HCT116 (cell line): Measurements from ENCODE around the gene RAB37. TPM values are rescaled to one million over a fixed set of nuclear protein-coding genes. Genes with fewer than 3 reads are reported as not detected.

Experiments used
- ATAC-seq: fragments of 200-7000 bp; cut with Tn5 transposase; 2 replicates; pipeline ENCODE4 v1.9.1; 2020; ENCODE audit warnings: mild to moderate bottlenecking, moderate library complexity
- BruUV-seq: library from RNA; stranded (reverse); fragments of 400-500 nt; replicated peaks from 2 replicates; lab custom pipeline; 2021; lab: Mats Ljungman, UMichigan
- CTCF ChIA-PET: fragments of 300-600 bp; sonication (Branson Sonifier 250); formaldehyde crosslinking; loops from one replicate; lab custom pipeline; 2021; ENCODE audit warnings: antibody characterized with exemption; lab: Charles Lee
- POLR2A ChIA-PET: fragments of 300-600, 350-600 bp; sonication (Branson Sonifier 250); formaldehyde crosslinking; loops from one replicate; lab custom pipeline; 2021; ENCODE audit warnings: antibody characterized with exemption; lab: Charles Lee
- RAD21 ChIA-PET, 2 experiments: fragments of 300-600 bp; sonication (Branson Sonifier 250); formaldehyde crosslinking; loops; one replicate each; lab custom pipeline; 2023; ENCODE audit warnings: low total read pairs in 2 of 2; ENCODE audit not compliant: uncharacterized antibody in 2 of 2, unreplicated experiment in 2 of 2, low non-redundant PET in 1 of 2; lab: Charles Lee
- DNase-seq: peaks from one replicate; pipeline ENCODE4 v3.0.0-alpha.2; 2010; ENCODE audit warnings: low read depth, low spot score
- H2AFZ ChIP-seq: fragments of 200-600 bp; shearing (Covaris generic), sonication (generic); 2 replicates; pipeline ENCODE4 v1.6.1; 2017; ENCODE audit warnings: low read depth, mixed run types, mixed read lengths, antibody characterized with exemption, low read length; ENCODE audit not compliant: poor library complexity, severe bottlenecking
- H3K27ac ChIP-seq: 2 replicates; pipeline ENCODE4 v1.5.1; 2012; ENCODE audit warnings: low read depth, low read length
- H3K27me3 ChIP-seq: fragments of 200-600 bp; sonication (generic); 2 replicates; pipeline ENCODE4 v1.6.1; 2016; ENCODE audit warnings: mixed run types, low read length, mixed read lengths; ENCODE audit not compliant: insufficient read depth
- H3K36me3 ChIP-seq, 2 experiments: fragments of 200-500 bp in 1 of 2; fragments of 200-600 bp in 1 of 2; sonication (Bioruptor generic) in 1 of 2; sonication (generic) in 1 of 2; 2 replicates each; pipeline versions ENCODE4 v1.5.1 to v1.6.1; 2014 to 2016; ENCODE audit warnings: low read length in 2 of 2, inconsistent platforms in 1 of 2, mixed read lengths in 1 of 2, mixed run types in 1 of 2; ENCODE audit not compliant: insufficient read depth in 2 of 2, control insufficient read depth in 1 of 2
- H3K4me1 ChIP-seq, 2 experiments: fragments of 200-600 bp in 1 of 2; sonication (generic) in 1 of 2; 2 replicates each; pipeline versions ENCODE4 v1.5.1 to v1.6.1; 2012 to 2017; ENCODE audit warnings: low read length in 2 of 2, inconsistent platforms in 1 of 2, mild to moderate bottlenecking in 1 of 2, mixed read lengths in 1 of 2, mixed run types in 1 of 2, moderate library complexity in 1 of 2; ENCODE audit not compliant: insufficient read depth in 2 of 2, control insufficient read depth in 1 of 2
- H3K4me2 ChIP-seq: fragments of 200-600 bp; sonication (generic); 2 replicates; pipeline ENCODE4 v1.6.1; 2017; ENCODE audit warnings: mixed run types, low read length, mixed read lengths
- H3K4me3 ChIP-seq, 2 experiments: fragments of 200-600 bp in 1 of 2; sonication (generic) in 1 of 2; replicated peaks in 1 of 2; 2 replicates each; pipeline ENCODE4 v1.5.1; 2011 to 2016; ENCODE audit warnings: low read length in 2 of 2, control low read depth in 1 of 2, low read depth in 1 of 2, mild to moderate bottlenecking in 1 of 2, mixed read lengths in 1 of 2, mixed run types in 1 of 2
- H3K79me2 ChIP-seq: fragments of 200-600 bp; sonication (generic); 2 replicates; pipeline ENCODE4 v1.6.1; 2017; ENCODE audit warnings: mild to moderate bottlenecking, mixed run types, low read length, moderate library complexity, mixed read lengths; ENCODE audit not compliant: insufficient read depth
- H3K9ac ChIP-seq: fragments of 200-600 bp; sonication (generic); 2 replicates; pipeline ENCODE4 v1.6.1; 2016; ENCODE audit warnings: low read length, mixed read lengths
- H3K9me2 ChIP-seq: fragments of 200-600 bp; sonication (generic), shearing (Covaris generic); 2 replicates; pipeline ENCODE4 v1.6.1; 2017; ENCODE audit warnings: mixed run types, mild to moderate bottlenecking, moderate library complexity; ENCODE audit not compliant: insufficient read depth
- H3K9me3 ChIP-seq, 2 experiments: fragments of 200-500 bp in 1 of 2; fragments of 200-600 bp in 1 of 2; sonication (Bioruptor generic) in 1 of 2; sonication (generic) in 1 of 2; 2 replicates each; pipeline ENCODE4 v1.6.1; 2014 to 2017; ENCODE audit warnings: low read length in 2 of 2, mixed read lengths in 2 of 2, inconsistent platforms in 1 of 2, low read depth in 1 of 2, mild to moderate bottlenecking in 1 of 2, mixed run types in 1 of 2, moderate library complexity in 1 of 2; ENCODE audit not compliant: control insufficient read depth in 1 of 2, insufficient read depth in 1 of 2
- H4K20me1 ChIP-seq: fragments of 200-600 bp; sonication (generic), shearing (Covaris generic); 2 replicates; pipeline ENCODE4 v1.6.1; 2017; ENCODE audit warnings: mixed run types, mild to moderate bottlenecking, moderate library complexity; ENCODE audit not compliant: insufficient read depth
- EZH2 ChIP-seq: fragments of 200-600 bp; sonication (generic); IDR thresholded peaks from 2 replicates; pipeline ENCODE4 v1.6.1; 2017; ENCODE audit warnings: antibody characterized with exemption, mixed run types
- JUND ChIP-seq: IDR thresholded peaks from 2 replicates; pipeline ENCODE4 v1.6.1; 2012
- RAD21 ChIP-seq: IDR thresholded peaks from 2 replicates; pipeline ENCODE4 v1.6.1; 2012; ENCODE audit warnings: low read depth, mild to moderate bottlenecking
- REST ChIP-seq: IDR thresholded peaks from 2 replicates; pipeline ENCODE4 v1.6.1; 2012; ENCODE audit warnings: low read depth
- intact Hi-C: fragments of 100-400 bp; cut with micrococcal nuclease; formaldehyde crosslinking; loops from 2 replicates; pipeline ENCODE4 v1.10.0; 2022
- total RNA-seq: library from RNA; stranded (reverse); gene quantifications from one replicate; pipeline ENCODE4 v1.2.1, GENCODE V29; 2021; ENCODE audit not compliant: unreplicated experiment

Gene RAB37
- total RNA-seq, 1 experiment from 2014 or later: 8.2 TPM

GRCh38 chr17:74796211-74796610 is 59.2 kb downstream of the RAB37 start:
- ATAC-seq: no peak
- CTCF ChIA-PET: no interaction called here

More at GRCh38 chr17:74796211-74796610, 59.2 kb downstream of the RAB37 start:
- Histone ChIP-seq H3K9me3 (no peaks in the 10 kb centered on the region), H2AFZ (no peak overlapping the region)
- intact Hi-C loops: no loop called here
- no peak for DNase-seq
- TF ChIP-seq EZH2 (no peak), JUND (no peak), RAD21 (no peak), REST (no peak)
- TF ChIP-seq, all 23 proteins: peak for 0
- H4K20me1 ChIP-seq: no peaks in the 10 kb centered on the region
- H3K9me2 ChIP-seq: no peaks in the 10 kb centered on the region
- no peaks in the 10 kb centered on the region for H3K79me2 ChIP-seq
- no TSS peak for BruUV-seq
- POLR2A ChIA-PET: no interaction called here
- no peak overlapping the region for H3K4me2 ChIP-seq
- peaks cover 4 to 8% of the 10 kb centered on the region in 2 experiments; a peak in 2 of 4 replicates for H3K36me3 ChIP-seq
- no peaks in the 10 kb centered on the region for H3K27me3 ChIP-seq
- RAD21 ChIA-PET: no interaction called here
- H3K4me1 ChIP-seq: peaks cover 0 to 3% of the 10 kb centered on the region in 2 experiments; a peak in 2 of 4 replicates
- H3K9ac ChIP-seq: no peak overlapping the region
- no peak overlapping the region for H3K4me3 ChIP-seq
- H3K27ac ChIP-seq: no peak overlapping the region
